ENCODE results near the gene CDH24. TPM values are rescaled to one million over a fixed set of nuclear protein-coding genes. Genes with fewer than 3 reads are reported as not detected.

The CDH24 gene
- total and polyA plus RNA-seq, 2 of the 13 experiments (the other 11 are each of a cell fraction or from before 2014, with no cell fraction given) = 0.69 to 0.99 TPM

GRCh38 chr14:23094666-23095195, 37.4 kb upstream of the CDH24 start, which contains the start of gene ACIN1 (continued):
- peak; percentile 90 for TF ChIP-seq ZNF142 (CRISPR knock-in tag; IDR thresholded peaks at IDR 0.05)
- peak; percentile 98 for TF ChIP-seq SMAD9 (CRISPR knock-in tag; IDR thresholded peaks at IDR 0.05)
- TF ChIP-seq ZBTB44 (CRISPR knock-in tag; IDR thresholded peaks at IDR 0.05) = peak; percentile 87; the same call in 1 of the 2 replicates
- no peak; the same call in none of the 2 replicates for TF ChIP-seq ZBTB33 (CRISPR knock-in tag; IDR thresholded peaks at IDR 0.05)
- TF ChIP-seq TCF12 (IDR thresholded peaks at IDR 0.05) = no peak
- TF ChIP-seq TCF12 (CRISPR knock-in tag; IDR thresholded peaks at IDR 0.05) = peak; percentile 89; the same call in 1 of the 2 replicates
- no peak for TF ChIP-seq ZNF260 (CRISPR knock-in tag; IDR thresholded peaks at IDR 0.05; ENCODE audit: borderline replicate concordance, low read depth)
- peak; percentile 86 for TF ChIP-seq GABPB1 (CRISPR knock-in tag; IDR thresholded peaks at IDR 0.05)
- TF ChIP-seq NCOR1 (IDR thresholded peaks at IDR 0.05; ENCODE audit: borderline replicate concordance, low read length) = no peak
- no peak for TF ChIP-seq NFYB (CRISPR knock-in tag; IDR thresholded peaks at IDR 0.05)
- TF ChIP-seq FLYWCH1 (CRISPR knock-in tag; IDR thresholded peaks at IDR 0.05) = no peak
- no peak; the same call in none of the 2 replicates for TF ChIP-seq MAZ (IDR thresholded peaks at IDR 0.05; ENCODE audit: borderline replicate concordance, low read depth, low read length)
- peak; percentile 96 for TF ChIP-seq MAZ (CRISPR knock-in tag; IDR thresholded peaks at IDR 0.05; ENCODE audit: low read depth)
- TF ChIP-seq CAMTA2 (CRISPR knock-in tag; IDR thresholded peaks at IDR 0.05; ENCODE audit: borderline replicate concordance) = peak; percentile 98; the same call in 1 of the 2 replicates
- TF ChIP-seq ASH2L (IDR thresholded peaks at IDR 0.05; ENCODE audit: insufficient read length, low read depth, low read length) = peak; percentile 99
- TF ChIP-seq ZIK1 (CRISPR knock-in tag; IDR thresholded peaks at IDR 0.05; ENCODE audit: borderline replicate concordance, low read depth) = peak; percentile 97
- peak; percentile 94; the same call in 1 of the 2 replicates for TF ChIP-seq NR1H2 (CRISPR knock-in tag; IDR thresholded peaks at IDR 0.05; ENCODE audit: borderline replicate concordance, low read depth)
- TF ChIP-seq DBP (CRISPR knock-in tag; IDR thresholded peaks at IDR 0.05; ENCODE audit: not compliant biosample characterization) = peak; percentile 77
